T-helper 1 cell treated with Interleukin-12 subunit alpha and Interleukin-12 subunit beta and Interleukin-4 antibody, amounts not matched to agents 30 ng/mL and 1 ng/mL, for 36 hours (primary cell): ENCODE results near the gene CIART. TPM values are rescaled to one million over a fixed set of nuclear protein-coding genes. Genes with fewer than 3 reads are reported as not detected.

ENCODE experiments used
- intact Hi-C: fragments of 100-400 bp; cut with micrococcal nuclease; formaldehyde crosslinking; loops from one replicate; pipeline ENCODE4 v1.15.1; 2024
- total RNA-seq: library from RNA; stranded (reverse); gene quantifications from 2 replicates; pipeline ENCODE4 v1.2.3, GENCODE V29; 2022

Gene CIART, protein sequence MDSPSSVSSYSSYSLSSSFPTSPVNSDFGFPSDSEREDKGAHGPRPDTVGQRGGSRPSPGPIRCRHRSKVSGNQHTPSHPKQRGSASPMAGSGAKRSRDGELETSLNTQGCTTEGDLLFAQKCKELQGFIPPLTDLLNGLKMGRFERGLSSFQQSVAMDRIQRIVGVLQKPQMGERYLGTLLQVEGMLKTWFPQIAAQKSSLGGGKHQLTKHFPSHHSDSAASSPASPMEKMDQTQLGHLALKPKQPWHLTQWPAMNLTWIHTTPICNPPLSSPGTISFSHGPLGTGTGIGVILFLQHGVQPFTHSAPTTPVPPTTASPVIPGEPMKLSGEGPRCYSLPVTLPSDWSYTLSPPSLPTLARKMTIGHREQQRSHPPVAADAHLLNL
- total RNA-seq, result 1.1 and 1.5 TPM in 2 replicates

DNA sequence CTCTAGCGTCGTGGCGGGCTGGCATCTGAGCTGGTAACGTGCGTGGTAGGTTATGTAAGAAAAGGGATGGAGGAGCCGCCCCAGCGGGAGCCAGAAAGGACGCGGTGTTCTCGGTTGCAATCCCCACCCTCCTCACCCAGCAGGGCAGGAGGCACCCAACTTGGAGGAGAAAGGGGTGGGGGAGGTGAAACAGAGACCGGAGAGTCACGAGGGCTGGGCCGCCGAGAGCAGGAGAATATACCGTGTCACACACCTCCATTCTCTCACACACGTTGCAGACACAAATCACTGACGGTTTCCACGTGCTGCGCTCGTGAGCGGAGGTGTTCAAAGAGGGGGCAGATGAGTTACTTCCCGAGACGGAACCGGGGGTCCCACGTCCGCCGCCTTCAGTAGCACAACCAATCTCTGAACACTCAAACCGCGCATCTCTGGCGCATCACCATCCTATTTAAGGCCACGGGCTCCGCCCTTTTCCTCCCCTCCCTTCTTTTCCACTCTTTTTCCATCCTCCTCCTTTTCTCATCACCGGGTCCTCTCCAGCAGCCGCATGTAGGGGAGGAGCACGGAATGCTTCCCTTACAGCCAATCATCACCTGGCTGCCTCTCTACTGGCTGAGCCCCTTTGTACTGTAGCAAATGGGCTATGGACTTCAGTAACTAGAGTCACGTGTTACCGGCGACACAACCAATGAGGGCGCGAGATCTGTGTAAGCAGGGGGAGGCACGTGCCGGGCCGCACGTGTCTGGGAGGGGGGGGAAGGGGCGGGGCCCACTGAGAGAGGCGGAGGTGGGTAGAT is at the start of gene CIART:
TSS of gene CIART (plus strand) at position 797 of the 800 bp plus-strand sequence. CDS start 714 bp downstream, outside the sequence.
- intact Hi-C loops, result loop anchor here (1.0 kb wide), 4 partner anchors 11 to 46 kb away; partner anchors contain the start of genes ANP32E, APH1A and MRPS21

GRCh38 chr1:150232921-150233320 is 49.4 kb upstream of the CIART start:
- intact Hi-C loops, result loop anchor here (1.0 to 10.0 kb wide), 4 partner anchors 12 to 932 kb away; partner anchors contain the start of genes ARNT, LYSMD1 and SCNM1

GRCh38 chr1:150233359-150234308 is 48.7 kb upstream of the CIART start:
- intact Hi-C loops, result loop anchor here (1.0 to 10.0 kb wide), 6 partner anchors 12 to 931 kb away; partner anchors contain the start of genes ARNT, LYSMD1, PRUNE1 and SCNM1

DNA sequence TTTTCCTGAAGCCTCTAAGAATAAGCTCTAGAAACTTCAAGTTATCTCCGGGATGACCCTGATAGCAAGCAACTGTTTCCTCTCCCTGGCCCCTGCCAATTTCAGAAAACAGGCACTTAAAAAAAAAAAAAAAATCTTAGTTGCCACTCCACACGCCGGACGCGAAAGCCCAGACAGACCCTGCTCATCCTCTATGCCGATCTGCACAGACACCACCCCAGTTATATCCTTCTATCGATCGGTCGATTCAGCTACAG is 48.1 kb upstream of the CIART start:
- intact Hi-C loops, result loop anchor here (1.0 to 10.0 kb wide), 4 partner anchors 21 to 931 kb away; partner anchors contain the start of genes ARNT, LYSMD1, PRUNE1 and SCNM1

- intact Hi-C loops, result loop anchor here (1.0 to 10.0 kb wide), 4 partner anchors 21 to 930 kb away; partner anchors contain the start of genes ARNT, LYSMD1, PRUNE1 and SCNM1
Observed at GRCh38 chr1:150234566-150235293, 47.6 kb upstream of the CIART start.

GRCh38 chr1:150235294-150235851 is 47.0 kb upstream of the CIART start:
- intact Hi-C loops, result loop anchor here (10.0 kb wide), 2 partner anchors 639 to 929 kb away; partner anchors contain the start of genes ARNT, LYSMD1 and SCNM1

DNA sequence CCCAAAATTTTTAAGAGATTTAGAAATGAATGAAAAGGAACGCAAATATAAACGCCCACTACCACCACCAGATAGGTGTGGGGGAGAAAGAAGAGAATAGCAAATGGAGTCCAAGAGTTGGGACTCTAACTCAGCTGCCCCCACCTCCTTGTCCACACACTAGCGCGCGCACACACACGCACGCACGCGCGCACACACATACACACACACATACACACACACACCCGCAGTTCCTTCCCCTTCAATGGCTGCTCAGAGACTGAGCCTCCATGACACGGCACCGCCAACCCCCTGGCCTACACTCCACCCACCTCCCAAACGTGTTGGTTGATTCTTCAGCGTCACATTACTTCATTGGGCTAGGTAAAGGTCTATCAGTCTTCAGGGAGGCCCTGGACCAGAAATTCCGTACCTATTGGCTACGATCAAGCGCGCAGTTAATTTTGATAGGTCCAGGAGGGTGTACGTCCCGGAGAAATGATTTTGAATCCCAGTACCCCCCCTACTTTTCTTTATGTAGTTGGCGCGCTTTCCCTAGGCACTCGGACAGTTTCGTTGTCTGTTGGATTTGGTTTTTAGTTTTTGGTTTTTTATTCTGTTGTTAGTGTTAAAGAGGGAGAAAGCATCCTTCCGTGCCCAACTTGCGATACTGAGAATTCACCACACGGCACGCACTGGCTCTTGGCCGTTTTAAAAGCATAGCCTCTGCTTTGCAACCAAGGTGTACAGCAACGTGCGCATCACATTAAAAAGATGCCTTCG is 46.3 kb upstream of the CIART start, which contains the start of gene ANP32E:
TSS of gene ANP32E (minus strand) at position 261 of the 762 bp plus-strand sequence. CDS start 326 bp downstream, outside the sequence.
- intact Hi-C loops, result loop anchor here (1.0 to 10.0 kb wide), 12 partner anchors 20 to 929 kb away; partner anchors contain the start of genes APH1A, ARNT, ENSA and LYSMD1

GRCh38 chr1:150236614-150237100 is 45.7 kb upstream of the CIART start:
- intact Hi-C loops, result loop anchor here (1.0 to 10.0 kb wide), 12 partner anchors 20 to 928 kb away; partner anchors contain the start of genes APH1A, ARNT, ENSA and LYSMD1

- intact Hi-C loops, result loop anchor here (2.0 to 10.0 kb wide), 3 partner anchors 324 to 928 kb away; partner anchors contain the start of genes ARNT, LYSMD1 and SCNM1
Observed at GRCh38 chr1:150237176-150237575, 45.2 kb upstream of the CIART start.

GRCh38 chr1:150237746-150238145 is 44.6 kb upstream of the CIART start:
- intact Hi-C loops, result loop anchor here (2.0 to 10.0 kb wide), 3 partner anchors 323 to 927 kb away; partner anchors contain the start of genes ARNT, LYSMD1 and SCNM1

- intact Hi-C loops, result no loop called here
Observed at GRCh38 chr1:150243003-150243402, 39.4 kb upstream of the CIART start.

GRCh38 chr1:150249936-150250335 is 32.4 kb upstream of the CIART start:
- intact Hi-C loops, result no loop called here

DNA sequence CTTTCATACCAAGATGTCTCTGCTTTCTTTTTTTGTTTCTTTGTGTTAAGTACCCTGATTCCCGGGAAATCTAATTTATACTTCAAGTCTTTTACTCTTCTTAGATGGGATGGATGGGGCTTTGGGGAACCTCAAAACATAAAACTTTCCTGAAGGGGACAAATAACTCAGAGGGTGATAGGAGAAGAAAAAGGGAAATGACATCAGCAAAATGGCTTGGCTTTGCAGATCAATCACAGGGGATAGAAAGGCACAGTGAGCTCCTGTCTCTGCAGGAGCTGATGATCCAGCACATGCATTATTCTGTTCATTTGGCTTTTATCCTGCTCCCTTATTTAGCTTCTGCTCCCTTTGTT is 26.2 kb upstream of the CIART start:
- intact Hi-C loops, result loop anchor here (1.0 to 5.0 kb wide), 8 partner anchors 13 to 741 kb away; partner anchors contain the start of genes ADAMTSL4, ANP32E, APH1A and PRPF3

GRCh38 chr1:150256554-150257341 is 25.6 kb upstream of the CIART start:
- intact Hi-C loops, result loop anchor here (1.0 to 5.0 kb wide), 8 partner anchors 13 to 741 kb away; partner anchors contain the start of genes ADAMTSL4, ANP32E, APH1A and PRPF3

DNA sequence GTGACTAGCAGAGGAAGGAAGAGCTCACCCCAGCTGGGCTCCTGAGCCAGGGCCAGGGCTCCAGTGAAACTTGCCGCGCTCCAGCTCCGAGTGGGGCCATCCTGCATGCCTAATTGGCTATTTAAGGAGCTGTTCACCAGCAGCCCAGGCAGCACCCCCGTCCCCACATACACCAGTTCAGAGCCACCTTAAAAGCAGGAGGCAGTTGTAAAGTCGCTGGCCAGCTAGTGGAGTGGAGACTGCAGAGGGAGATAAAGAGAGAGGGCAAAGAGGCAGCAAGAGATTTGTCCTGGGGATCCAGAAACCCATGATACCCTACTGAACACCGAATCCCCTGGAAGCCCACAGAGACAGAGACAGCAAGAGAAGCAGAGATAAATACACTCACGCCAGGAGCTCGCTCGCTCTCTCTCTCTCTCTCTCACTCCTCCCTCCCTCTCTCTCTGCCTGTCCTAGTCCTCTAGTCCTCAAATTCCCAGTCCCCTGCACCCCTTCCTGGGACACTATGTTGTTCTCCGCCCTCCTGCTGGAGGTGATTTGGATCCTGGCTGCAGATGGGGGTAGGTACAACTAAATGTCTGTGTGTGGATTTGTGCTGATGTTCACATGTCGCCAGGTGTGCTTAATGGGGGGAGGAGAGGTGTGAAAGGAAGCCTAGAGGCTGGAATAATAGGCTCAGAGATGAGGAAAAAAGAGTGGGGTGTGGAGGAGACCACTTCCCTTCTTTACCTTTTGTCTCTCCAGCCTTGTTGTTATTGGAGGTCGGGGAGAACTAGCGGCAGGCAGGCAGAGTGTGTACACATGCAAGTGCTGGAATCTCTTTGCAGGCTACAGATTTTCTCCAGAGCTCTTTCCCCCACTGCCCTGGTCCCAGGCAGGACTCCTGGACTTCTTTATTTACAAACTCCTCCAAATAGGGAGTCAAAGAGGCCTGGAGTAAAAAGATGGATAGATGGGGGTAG is 24.4 kb upstream of the CIART start, which contains the start of gene CA14:
TSS of gene CA14 (plus strand) at position 151 of the 962 bp plus-strand sequence. CDS start at position 506, 355 bp downstream.
- intact Hi-C loops, result loop anchor here (5.0 kb wide), 3 partner anchors 289 to 739 kb away; partner anchors contain the start of gene ADAMTSL4

- intact Hi-C loops, result loop anchor here (5.0 kb wide), 3 partner anchors 288 to 738 kb away; partner anchors contain the start of gene ADAMTSL4
Observed at GRCh38 chr1:150259217-150259616, 23.1 kb upstream of the CIART start.
